ENCODE measurements around the gene SIK2.

DNA sequence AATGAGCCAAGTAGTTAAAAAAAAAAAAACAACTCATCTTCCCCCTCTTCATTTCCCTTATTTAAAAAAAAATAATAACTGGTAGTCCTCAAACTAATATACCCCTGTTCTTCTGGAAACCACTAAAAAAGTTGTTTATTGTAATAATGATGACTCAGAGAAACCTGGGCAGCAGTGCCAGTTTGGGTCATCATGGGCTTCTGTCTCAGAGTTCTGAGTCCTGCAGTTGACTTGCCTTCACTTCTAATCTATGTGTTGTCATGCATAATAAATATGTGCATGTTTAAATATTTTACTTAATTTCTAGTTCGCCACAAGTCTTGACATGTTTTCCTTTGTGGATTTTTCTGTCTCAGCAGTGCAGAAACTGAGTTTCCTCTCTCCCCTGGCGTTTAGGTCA, 117.1 kb downstream of the SIK2 start:
- TF ChIP-seq EP300 (IDR thresholded peaks at IDR 0.05; ENCODE audit: borderline replicate concordance) (no peak), YY1 (IDR thresholded peaks at IDR 0.05; ENCODE audit: low read depth) (no peak), ZBTB7A (IDR thresholded peaks at IDR 0.05; ENCODE audit: low read depth) (no peak), CEBPB (IDR thresholded peaks at IDR 0.05) (no peak)

Data from Ishikawa (cell line).